WTC11 (cell line): ENCODE results near the gene MORC4. TPM values are rescaled to one million over a fixed set of nuclear protein-coding genes. Genes with fewer than 3 reads are reported as not detected.
A peak's percentile ranks its signal among the peaks of the same experiment; 100 is the strongest.

ENCODE experiments used
- ATAC-seq: fragments of 200-7000 bp; cut with Tn5 transposase; 2 replicates; pipeline ENCODE4 v1.10.0; 2021; ENCODE audit warnings: mild to moderate bottlenecking, moderate library complexity
- Bru-seq: library from RNA; stranded (reverse); fragments of 400-500 nt; gene quantifications from one replicate; lab custom pipeline; 2021; lab: Mats Ljungman, UMichigan
- CTCF ChIA-PET: fragments of 300-600 bp; sonication (Branson Sonifier 250); formaldehyde crosslinking; loops from one replicate; lab custom pipeline; 2021; ENCODE audit warnings: antibody characterized with exemption; lab: Charles Lee
- POLR2A ChIA-PET: fragments of 350-600 bp; sonication (Branson Sonifier 250); formaldehyde crosslinking; loops from one replicate; lab custom pipeline; 2021; ENCODE audit warnings: antibody characterized with exemption; lab: Charles Lee
- DNase-seq: peaks from one replicate; pipeline ENCODE4 v3.0.0; 2021; ENCODE audit warnings: low spot score
- H3K27ac Mint-ChIP-seq: 2 replicates; pipeline ENCODE4 v1.8.0; 2021; ENCODE audit warnings: mixed read lengths
- H3K27me3 Mint-ChIP-seq: 2 replicates; pipeline ENCODE4 v1.8.0; 2021; ENCODE audit warnings: low read depth, mild to moderate bottlenecking, moderate library complexity, mixed read lengths
- H3K36me3 Mint-ChIP-seq: 2 replicates; pipeline ENCODE4 v1.8.0; 2021; ENCODE audit warnings: mixed read lengths
- H3K4me1 Mint-ChIP-seq: 2 replicates; pipeline ENCODE4 v1.8.0; 2022; ENCODE audit warnings: mixed read lengths
- H3K4me3 Mint-ChIP-seq: 2 replicates; pipeline ENCODE4 v1.8.0; 2021; ENCODE audit warnings: mild to moderate bottlenecking, moderate library complexity, mixed read lengths
- H3K9me3 Mint-ChIP-seq: 2 replicates; pipeline ENCODE4 v1.8.0; 2021; ENCODE audit warnings: mixed read lengths
- GABPB1 ChIP-seq: sonication (generic); formaldehyde crosslinking; IDR thresholded peaks from 2 replicates; pipeline ENCODE4 v1.8.1; 2023; ENCODE audit warnings: mild to moderate bottlenecking, missing genetic modification reagents
- GRHL2 ChIP-seq: fragments of 250-450 bp; sonication (Bioruptor Pico); IDR thresholded peaks from 2 replicates; pipeline ENCODE4 v1.8.0; 2022; ENCODE audit warnings: mild to moderate bottlenecking, moderate library complexity; ENCODE audit not compliant: insufficient replicate concordance, severe bottlenecking
- NFATC4 ChIP-seq: fragments of 250-450 bp; sonication (Bioruptor Pico); IDR thresholded peaks from 2 replicates; pipeline ENCODE4 v1.9.0; 2021; ENCODE audit warnings: mild to moderate bottlenecking
- NR1H2 ChIP-seq: sonication (generic); formaldehyde crosslinking; IDR thresholded peaks from 2 replicates; pipeline ENCODE4 v1.9.0; 2021; ENCODE audit warnings: mild to moderate bottlenecking, moderate library complexity, missing genetic modification reagents
- RORB ChIP-seq: fragments of 250-450 bp; sonication (Bioruptor Pico); IDR thresholded peaks from 2 replicates; pipeline ENCODE4 v1.9.0; 2021; ENCODE audit warnings: mild to moderate bottlenecking
- SP1 ChIP-seq: sonication (generic); formaldehyde crosslinking; conservative IDR thresholded peaks from 2 replicates; pipeline ENCODE4 v1.8.1; 2022; ENCODE audit warnings: missing genetic modification reagents
- TCF7 ChIP-seq: sonication (generic); formaldehyde crosslinking; IDR thresholded peaks from 2 replicates; pipeline ENCODE4 v1.8.0; 2022; ENCODE audit warnings: mild to moderate bottlenecking, low read depth, missing genetic modification reagents, moderate library complexity
- TEAD1 ChIP-seq: sonication (generic); formaldehyde crosslinking; IDR thresholded peaks from 2 replicates; pipeline ENCODE4 v1.8.0; 2022; ENCODE audit warnings: mild to moderate bottlenecking, missing genetic modification reagents
- ZNF219 ChIP-seq: sonication (generic); formaldehyde crosslinking; IDR thresholded peaks from 2 replicates; pipeline ENCODE4 v1.8.0; 2023; ENCODE audit warnings: missing genetic modification reagents, mild to moderate bottlenecking, borderline replicate concordance
- ZNF396 ChIP-seq: fragments of 250-450 bp; sonication (Bioruptor Pico); IDR thresholded peaks from 2 replicates; pipeline ENCODE4 v1.8.0; 2021; ENCODE audit warnings: mild to moderate bottlenecking, moderate library complexity, borderline replicate concordance
- long read RNA-seq, 3 experiments: library from RNA in 1 of 3; library from capped mRNA in 1 of 3; library from polyadenylated mRNA in 1 of 3; unstranded in 2 of 3; stranded (forward) in 1 of 3; transcript quantifications; one replicate each; pipeline ENCODE4 v2.0.0, GENCODE V29; 2021
- total RNA-seq: library from RNA; stranded (reverse); gene quantifications from 3 replicates; pipeline ENCODE4 v1.2.3, GENCODE V29; 2021
- TF ChIP-seq, protein P1 (sequence below): sonication (generic); formaldehyde crosslinking; IDR thresholded peaks from 2 replicates; pipeline ENCODE4 v1.8.1; 2023; ENCODE audit warnings: mild to moderate bottlenecking, moderate library complexity, missing genetic modification reagents
- TF ChIP-seq, protein P2 (sequence below): sonication (generic); formaldehyde crosslinking; IDR thresholded peaks from 2 replicates; pipeline ENCODE4 v1.8.0; 2023; ENCODE audit warnings: missing genetic modification reagents
- TF ChIP-seq, protein P3 (sequence below): sonication (generic); formaldehyde crosslinking; IDR thresholded peaks from 2 replicates; pipeline ENCODE4 v1.8.1; 2022; ENCODE audit warnings: mild to moderate bottlenecking, missing genetic modification reagents, moderate library complexity, borderline replicate concordance
- TF ChIP-seq, protein P4 (sequence below): sonication (generic); formaldehyde crosslinking; IDR thresholded peaks from 2 replicates; pipeline ENCODE4 v1.8.1; 2022; ENCODE audit warnings: low read depth, mild to moderate bottlenecking, moderate library complexity, missing genetic modification reagents, borderline replicate concordance

MORC4 gene
- 2.8 to 4.6 TPM (median 3.0 TPM) in 3 replicates for total RNA-seq
- Bru-seq, nascent RNA, result percentile 52 among the genes with signal in this experiment
- long read RNA-seq, experiment 1, partial matches to known transcripts, result 5 of 20 reads
- long read RNA-seq, experiment 1, other reads (novel, unspliced or antisense), result 11 of 20 reads
- long read RNA-seq, experiment 2, partial matches to known transcripts, result 3 of 4 reads
- long read RNA-seq, experiment 2, other reads (novel, unspliced or antisense), result 1 of 4 reads
- long read RNA-seq, experiment 3, result 0 reads

DNA sequence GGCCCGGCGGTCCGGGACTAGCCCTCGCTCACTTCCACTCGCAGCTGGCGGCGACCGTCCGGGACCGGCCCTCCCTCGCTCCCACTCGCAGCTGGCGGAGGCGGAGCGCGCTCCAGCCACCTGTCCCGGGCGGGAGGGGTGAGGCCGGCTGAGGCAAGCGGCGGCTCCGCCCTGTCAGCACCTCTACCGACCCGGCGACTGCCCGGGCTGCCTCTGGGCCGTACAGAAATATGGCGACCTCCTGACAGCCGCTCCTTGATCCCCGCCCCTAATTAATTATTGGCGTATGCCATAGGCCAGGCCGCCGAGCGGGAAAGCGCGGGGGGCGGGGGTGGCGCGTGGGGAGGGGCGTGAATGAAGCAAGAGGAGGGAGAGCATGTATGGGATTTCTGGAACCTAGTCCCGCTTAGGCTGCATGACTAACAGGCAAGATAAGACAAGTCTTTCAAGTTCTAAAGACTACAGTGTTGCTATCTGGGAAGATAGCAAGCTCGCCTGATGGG lies at the start of gene MORC4:
Gene MORC4, minus strand, starts transcription at position 200 of the 503 bp plus-strand sequence. CDS start 243 bp downstream, outside the sequence.
- Mint-ChIP-seq H3K27me3 (peaks cover 2% of the 10 kb centered on the region; the same call in 1 of the 2 replicates), H3K4me3 (peak within 1 kb of the TSS; percentile 76), H3K36me3 (peaks cover 14% of the 10 kb centered on the region), H3K9me3 (peaks cover 5% of the 10 kb centered on the region), H3K27ac (no peak within 1 kb of the TSS), H3K4me1 (peaks cover 9% of the 10 kb centered on the region)
- ChIA-PET CTCF (interaction anchor here (0.8 to 1.4 kb wide), 5 partner anchors 26 to 655 kb away, joined by 3 to 6 read pairs (median 3); no protein-coding TSS in a partner anchor), POLR2A (no interaction called here)
- DNase-seq (peak; percentile 77), ATAC-seq (peak; percentile 97)
- TF ChIP-seq, protein P1, sequence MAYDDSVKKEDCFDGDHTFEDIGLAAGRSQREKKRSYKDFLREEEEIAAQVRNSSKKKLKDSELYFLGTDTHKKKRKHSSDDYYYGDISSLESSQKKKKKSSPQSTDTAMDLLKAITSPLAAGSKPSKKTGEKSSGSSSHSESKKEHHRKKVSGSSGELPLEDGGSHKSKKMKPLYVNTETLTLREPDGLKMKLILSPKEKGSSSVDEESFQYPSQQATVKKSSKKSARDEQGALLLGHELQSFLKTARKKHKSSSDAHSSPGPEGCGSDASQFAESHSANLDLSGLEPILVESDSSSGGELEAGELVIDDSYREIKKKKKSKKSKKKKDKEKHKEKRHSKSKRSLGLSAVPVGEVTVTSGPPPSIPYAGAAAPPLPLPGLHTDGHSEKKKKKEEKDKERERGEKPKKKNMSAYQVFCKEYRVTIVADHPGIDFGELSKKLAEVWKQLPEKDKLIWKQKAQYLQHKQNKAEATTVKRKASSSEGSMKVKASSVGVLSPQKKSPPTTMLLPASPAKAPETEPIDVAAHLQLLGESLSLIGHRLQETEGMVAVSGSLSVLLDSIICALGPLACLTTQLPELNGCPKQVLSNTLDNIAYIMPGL, result 0 out of 2 replicates have a peak, but pooled peaks have one; percentile 50
- TF ChIP-seq GRHL2 (CRISPR knock-in tag) (no peak), GABPB1 (CRISPR knock-in tag) (0 out of 2 replicates have a peak, but pooled peaks have one; percentile 48), SP1 (CRISPR knock-in tag) (peak; percentile 48; the same call in 1 of the 2 replicates)

DNA sequence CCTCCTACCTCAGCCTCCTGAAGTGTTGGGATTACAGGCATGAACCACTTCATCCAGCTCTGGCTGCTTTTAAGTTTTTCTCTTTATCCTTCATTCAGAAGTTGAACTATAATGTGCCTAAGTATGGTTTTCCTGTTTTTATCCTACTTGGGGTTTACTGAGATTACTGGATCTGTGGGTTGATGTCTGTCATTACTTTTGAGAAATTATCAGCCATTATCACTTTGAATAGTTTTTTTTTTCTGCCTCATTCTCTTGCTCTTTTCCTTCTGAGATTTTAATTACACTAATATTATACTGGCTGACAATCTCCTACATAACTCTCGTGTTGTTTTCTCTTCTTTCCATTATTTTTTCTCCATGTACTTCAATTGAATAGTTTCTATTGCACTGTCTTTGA lies 47.6 kb upstream of the MORC4 start:
- H3K27me3 Mint-ChIP-seq, result no peaks in the 10 kb centered on the region; the same call in 1 of the 2 replicates
- no peak overlapping the region for H3K4me3 Mint-ChIP-seq
- no peaks in the 10 kb centered on the region for H3K9me3 Mint-ChIP-seq
- ChIA-PET CTCF (no interaction called here), POLR2A (no interaction called here)
- ATAC-seq (no peak), DNase-seq (no peak)
- no peak overlapping the region for H3K27ac Mint-ChIP-seq
- no peaks in the 10 kb centered on the region for H3K36me3 Mint-ChIP-seq
- TF ChIP-seq NFATC4 (CRISPR knock-in tag) (no peak), TEAD1 (CRISPR knock-in tag) (no peak)
- TF ChIP-seq, protein P2, sequence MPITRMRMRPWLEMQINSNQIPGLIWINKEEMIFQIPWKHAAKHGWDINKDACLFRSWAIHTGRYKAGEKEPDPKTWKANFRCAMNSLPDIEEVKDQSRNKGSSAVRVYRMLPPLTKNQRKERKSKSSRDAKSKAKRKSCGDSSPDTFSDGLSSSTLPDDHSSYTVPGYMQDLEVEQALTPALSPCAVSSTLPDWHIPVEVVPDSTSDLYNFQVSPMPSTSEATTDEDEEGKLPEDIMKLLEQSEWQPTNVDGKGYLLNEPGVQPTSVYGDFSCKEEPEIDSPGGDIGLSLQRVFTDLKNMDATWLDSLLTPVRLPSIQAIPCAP, result no peak
- H3K4me1 Mint-ChIP-seq, result no peaks in the 10 kb centered on the region

DNA sequence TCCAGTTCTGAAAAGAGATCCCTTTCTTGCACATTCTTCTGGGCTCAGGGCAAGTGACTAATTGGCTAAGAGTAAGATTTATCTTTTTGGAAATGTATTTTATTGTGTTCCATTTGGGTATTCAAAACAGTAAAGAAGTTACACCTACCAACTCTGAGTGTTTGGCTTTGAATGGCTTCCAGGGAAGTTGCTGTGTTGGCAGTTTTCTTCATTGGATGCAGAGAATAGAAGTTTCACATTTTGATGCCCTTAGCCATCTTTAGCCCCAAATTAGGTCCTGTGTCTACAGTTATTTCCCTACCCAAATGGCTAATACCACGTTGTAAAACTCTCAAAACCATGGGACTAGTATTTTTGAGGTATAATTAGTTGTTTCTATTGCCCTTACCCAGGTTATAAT lies 29.7 kb upstream of the MORC4 start:
- Mint-ChIP-seq H3K27me3 (no peaks in the 10 kb centered on the region), H3K36me3 (no peaks in the 10 kb centered on the region), H3K9me3 (no peaks in the 10 kb centered on the region), H3K4me3 (no peak overlapping the region), H3K4me1 (no peaks in the 10 kb centered on the region), H3K27ac (no peak overlapping the region)
- TF ChIP-seq ZNF396 (no peak), NR1H2 (CRISPR knock-in tag) (no peak), RORB (CRISPR knock-in tag) (no peak), ZNF219 (CRISPR knock-in tag) (no peak), TCF7 (no peak)
- TF ChIP-seq, protein P3, sequence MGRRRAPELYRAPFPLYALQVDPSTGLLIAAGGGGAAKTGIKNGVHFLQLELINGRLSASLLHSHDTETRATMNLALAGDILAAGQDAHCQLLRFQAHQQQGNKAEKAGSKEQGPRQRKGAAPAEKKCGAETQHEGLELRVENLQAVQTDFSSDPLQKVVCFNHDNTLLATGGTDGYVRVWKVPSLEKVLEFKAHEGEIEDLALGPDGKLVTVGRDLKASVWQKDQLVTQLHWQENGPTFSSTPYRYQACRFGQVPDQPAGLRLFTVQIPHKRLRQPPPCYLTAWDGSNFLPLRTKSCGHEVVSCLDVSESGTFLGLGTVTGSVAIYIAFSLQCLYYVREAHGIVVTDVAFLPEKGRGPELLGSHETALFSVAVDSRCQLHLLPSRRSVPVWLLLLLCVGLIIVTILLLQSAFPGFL (CRISPR knock-in tag), result no peak
- TF ChIP-seq, protein P4, sequence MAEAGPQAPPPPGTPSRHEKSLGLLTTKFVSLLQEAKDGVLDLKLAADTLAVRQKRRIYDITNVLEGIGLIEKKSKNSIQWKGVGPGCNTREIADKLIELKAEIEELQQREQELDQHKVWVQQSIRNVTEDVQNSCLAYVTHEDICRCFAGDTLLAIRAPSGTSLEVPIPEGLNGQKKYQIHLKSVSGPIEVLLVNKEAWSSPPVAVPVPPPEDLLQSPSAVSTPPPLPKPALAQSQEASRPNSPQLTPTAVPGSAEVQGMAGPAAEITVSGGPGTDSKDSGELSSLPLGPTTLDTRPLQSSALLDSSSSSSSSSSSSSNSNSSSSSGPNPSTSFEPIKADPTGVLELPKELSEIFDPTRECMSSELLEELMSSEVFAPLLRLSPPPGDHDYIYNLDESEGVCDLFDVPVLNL (CRISPR knock-in tag), result no peak
- CTCF ChIA-PET, result no interaction called here
- ATAC-seq, result no peak
- POLR2A ChIA-PET, result interaction anchor here (0.6 to 0.7 kb wide), 2 partner anchors 451 to 1030 kb away, joined by 4 read pairs; no protein-coding TSS in a partner anchor
- no peak for DNase-seq
